Measurements from ENCODE around the gene NPTXR.

NPTXR gene

DNA sequence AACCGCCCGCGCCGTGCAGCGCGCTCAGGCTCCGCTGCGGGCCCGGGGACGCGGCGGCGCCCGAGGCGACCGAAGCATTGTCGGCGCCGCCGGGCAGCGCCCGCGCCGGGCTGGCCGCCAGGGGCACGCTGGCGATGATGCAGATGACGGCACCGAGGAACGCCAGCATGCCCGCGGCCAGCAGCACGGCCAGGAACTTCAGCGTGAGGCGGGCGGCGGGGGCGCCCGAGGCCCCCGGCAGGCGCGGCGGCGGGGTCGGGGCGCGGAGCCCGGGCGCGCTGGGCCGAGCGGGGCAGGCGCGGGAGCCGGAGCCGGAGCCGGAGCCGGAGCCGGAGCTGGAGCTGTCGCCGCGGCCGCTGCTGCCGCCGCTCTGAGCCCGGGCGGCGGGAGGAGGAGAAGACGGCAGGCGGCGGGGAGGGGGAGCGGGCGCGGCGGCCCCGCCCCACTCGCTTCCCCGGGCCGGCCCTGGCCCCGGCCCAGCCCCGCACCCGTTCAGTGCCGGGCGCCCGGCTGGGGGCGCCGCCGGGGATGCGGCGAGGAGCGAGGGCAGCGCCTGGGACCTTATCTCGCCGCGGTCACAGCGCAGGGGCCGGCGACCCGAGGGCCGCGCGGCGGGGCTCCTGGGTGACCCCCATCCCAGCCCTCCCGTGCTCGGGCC lies at the start of gene NPTXR:
NPTXR (minus strand) TSS at position 372 of the 658 bp plus-strand sequence.
- no peak within 1 kb of the TSS for H3K4me3 ChIP-seq (ENCODE audit: low read depth, low read length)
- TF ChIP-seq, protein P1, sequence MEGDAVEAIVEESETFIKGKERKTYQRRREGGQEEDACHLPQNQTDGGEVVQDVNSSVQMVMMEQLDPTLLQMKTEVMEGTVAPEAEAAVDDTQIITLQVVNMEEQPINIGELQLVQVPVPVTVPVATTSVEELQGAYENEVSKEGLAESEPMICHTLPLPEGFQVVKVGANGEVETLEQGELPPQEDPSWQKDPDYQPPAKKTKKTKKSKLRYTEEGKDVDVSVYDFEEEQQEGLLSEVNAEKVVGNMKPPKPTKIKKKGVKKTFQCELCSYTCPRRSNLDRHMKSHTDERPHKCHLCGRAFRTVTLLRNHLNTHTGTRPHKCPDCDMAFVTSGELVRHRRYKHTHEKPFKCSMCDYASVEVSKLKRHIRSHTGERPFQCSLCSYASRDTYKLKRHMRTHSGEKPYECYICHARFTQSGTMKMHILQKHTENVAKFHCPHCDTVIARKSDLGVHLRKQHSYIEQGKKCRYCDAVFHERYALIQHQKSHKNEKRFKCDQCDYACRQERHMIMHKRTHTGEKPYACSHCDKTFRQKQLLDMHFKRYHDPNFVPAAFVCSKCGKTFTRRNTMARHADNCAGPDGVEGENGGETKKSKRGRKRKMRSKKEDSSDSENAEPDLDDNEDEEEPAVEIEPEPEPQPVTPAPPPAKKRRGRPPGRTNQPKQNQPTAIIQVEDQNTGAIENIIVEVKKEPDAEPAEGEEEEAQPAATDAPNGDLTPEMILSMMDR (IDR thresholded peaks at IDR 0.05; ENCODE audit: borderline replicate concordance, insufficient read depth, low read depth, low read length) = no peak

DNA sequence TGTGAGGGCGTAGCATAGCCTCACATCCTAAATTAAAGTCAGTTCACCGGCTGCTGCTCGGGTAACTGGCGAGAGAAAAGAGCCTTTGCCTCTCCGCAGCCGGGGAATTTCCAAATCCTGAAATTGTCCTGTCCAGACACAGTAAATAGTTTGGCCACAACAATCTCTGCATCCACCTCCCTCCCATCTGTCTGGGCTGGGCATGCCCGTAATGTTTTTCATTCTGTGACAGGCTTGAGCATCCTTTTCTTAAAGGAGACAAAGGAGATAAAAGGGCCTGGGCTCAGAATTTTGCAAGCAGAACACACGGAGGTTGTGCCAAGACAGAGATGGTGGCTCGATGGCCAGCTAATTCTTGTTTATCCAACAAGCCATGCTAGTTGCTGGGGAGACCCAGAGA lies 47.4 kb upstream of the NPTXR start:
- H3K4me3 ChIP-seq (ENCODE audit: low read depth, low read length) = no peak overlapping the region
- TF ChIP-seq, protein P1 (IDR thresholded peaks at IDR 0.05; ENCODE audit: borderline replicate concordance, insufficient read depth, low read depth, low read length) = no peak

DNA sequence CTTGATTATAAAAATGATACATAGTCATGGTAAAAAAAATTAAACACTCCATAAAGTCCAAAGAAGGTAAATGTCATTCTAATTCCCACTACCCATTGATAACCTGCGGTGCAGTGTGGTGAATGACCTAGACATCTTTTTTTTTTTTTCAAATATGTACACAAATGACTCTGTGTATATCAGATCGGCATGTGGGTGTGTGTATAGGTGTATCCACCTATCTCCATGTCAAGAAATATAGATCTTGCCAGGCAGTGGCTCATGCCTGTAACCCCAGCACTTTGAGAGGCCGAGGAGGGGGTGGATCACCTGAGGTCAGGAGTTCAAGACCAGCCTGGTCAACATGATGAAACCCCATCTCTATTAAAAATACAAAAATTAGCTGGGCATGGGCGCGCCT lies 46.5 kb upstream of the NPTXR start:
- TF ChIP-seq, protein P1 (IDR thresholded peaks at IDR 0.05; ENCODE audit: borderline replicate concordance, insufficient read depth, low read depth, low read length) = no peak
- no peak overlapping the region for H3K4me3 ChIP-seq (ENCODE audit: low read depth, low read length)

DNA sequence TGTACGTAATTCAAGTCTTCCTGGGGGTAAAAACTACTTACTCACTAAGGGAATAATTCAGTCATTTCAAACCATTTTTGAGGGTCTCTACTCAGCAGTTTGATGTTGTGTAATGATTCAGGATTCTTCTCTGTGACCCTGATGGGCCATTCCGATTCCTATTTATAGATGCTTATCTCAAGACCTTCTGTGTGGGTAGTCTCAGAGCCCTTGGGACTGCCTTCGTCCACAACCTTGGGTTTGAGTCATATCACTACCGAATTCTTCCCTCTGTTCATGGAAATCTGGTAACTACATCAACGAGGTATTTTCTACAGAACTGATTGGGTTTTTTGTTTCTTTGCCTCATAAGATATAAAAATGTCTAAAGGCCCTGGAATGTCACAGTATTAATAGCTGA lies 42.5 kb upstream of the NPTXR start:
- no peak overlapping the region for H3K4me3 ChIP-seq (ENCODE audit: low read depth, low read length)
- TF ChIP-seq, protein P1 (IDR thresholded peaks at IDR 0.05; ENCODE audit: borderline replicate concordance, insufficient read depth, low read depth, low read length) = no peak

DNA sequence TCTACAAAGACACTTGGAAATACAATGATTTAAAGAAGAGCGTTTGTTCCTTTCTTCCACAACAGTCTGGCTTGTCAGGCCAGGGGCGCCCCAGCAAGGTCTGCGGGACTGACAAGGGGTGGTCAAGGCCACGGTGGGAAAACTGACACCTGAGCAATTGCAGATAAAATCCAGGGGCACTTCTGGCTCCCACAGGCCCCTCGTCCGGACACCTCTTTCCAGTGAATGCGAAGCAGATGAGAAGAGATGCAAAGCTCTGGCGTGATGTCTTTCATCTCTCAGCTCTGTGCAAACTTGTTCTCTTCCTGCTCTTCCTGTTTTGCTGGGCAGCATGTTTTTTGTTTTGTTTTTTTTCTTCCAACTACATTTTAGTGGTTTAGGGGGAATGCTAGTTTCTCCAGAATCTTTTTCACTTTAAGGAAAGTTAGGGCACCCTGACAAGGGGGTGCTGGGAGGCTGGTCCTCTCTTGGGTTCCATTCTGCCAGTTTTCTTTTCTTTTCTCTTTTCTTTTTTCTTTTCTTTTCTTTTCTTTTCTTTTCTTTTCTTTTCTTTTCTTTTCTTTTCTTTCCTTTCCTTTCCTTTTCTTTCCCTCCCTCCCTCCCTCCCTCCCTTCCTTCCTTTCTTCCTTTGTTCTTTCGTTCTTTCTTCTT lies 39.3 kb upstream of the NPTXR start:
- H3K4me3 ChIP-seq (ENCODE audit: low read depth, low read length) = no peak overlapping the region
- TF ChIP-seq, protein P1 (IDR thresholded peaks at IDR 0.05; ENCODE audit: borderline replicate concordance, insufficient read depth, low read depth, low read length) = no peak

DNA sequence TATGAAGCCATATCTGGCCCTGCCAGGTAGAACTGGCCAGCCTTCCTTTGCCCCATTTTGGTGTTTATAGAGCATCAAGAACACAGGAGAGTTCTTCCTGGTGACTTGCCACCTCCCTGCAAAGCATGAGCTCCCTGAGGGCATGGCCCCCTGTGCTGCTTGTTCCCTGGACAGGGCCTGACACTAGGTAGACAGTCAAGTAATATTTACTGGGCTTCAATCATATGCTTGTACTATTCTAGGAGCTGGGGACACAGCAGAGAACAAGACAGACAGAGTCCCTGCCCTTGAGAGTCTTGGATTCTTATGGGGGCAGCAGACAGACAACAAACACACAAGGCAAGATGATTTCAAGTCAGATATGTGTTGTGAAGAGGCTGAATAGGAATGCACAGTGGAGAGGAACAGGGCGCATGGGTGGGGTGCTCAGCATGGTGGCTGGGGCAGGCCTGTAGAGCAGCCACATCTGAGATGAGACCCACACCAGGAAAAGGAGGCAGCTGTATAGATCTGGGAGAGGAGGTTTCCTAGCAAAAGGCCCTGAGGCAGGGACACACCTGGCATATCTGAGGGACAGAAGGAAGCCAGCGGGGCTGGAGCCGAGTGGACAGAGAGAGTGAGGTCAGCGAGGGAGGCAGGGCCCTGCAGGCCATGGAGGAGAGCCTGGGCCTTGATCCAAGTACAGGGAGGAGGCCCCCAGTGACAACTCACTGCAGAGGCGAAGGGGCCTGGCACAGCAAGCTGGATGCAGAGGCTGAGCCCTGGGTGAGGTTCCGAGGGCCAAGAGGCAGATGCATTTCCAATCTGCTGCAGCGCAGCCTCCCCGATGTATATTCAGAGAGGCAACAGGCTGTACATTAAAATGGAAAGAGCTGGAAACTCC lies 38.4 kb upstream of the NPTXR start:
- TF ChIP-seq, protein P1 (IDR thresholded peaks at IDR 0.05; ENCODE audit: borderline replicate concordance, insufficient read depth, low read depth, low read length) = no peak
- no peak overlapping the region for H3K4me3 ChIP-seq (ENCODE audit: low read depth, low read length)

Data from GM12875 (cell line).